Endothelial cell of umbilical vein (primary cell): ENCODE measurements around the gene RBM17. TPM values are rescaled to one million over a fixed set of nuclear protein-coding genes. Genes with fewer than 3 reads are reported as not detected.

Source experiments
- BruUV-seq: library from RNA; stranded (reverse); fragments of 400-500 nt; replicated peaks from 2 replicates; lab custom pipeline; 2021; lab: Mats Ljungman, UMichigan
- CTCF ChIA-PET: fragments of 300-600, 350-600 bp; sonication (Branson Sonifier 250); formaldehyde crosslinking; loops from one replicate; lab custom pipeline; 2021; ENCODE audit warnings: antibody characterized with exemption, inconsistent platforms; lab: Charles Lee
- POLR2A ChIA-PET: fragments of 300-600, 350-600 bp; sonication (Branson Sonifier 250); formaldehyde crosslinking; loops from one replicate; lab custom pipeline; 2021; ENCODE audit warnings: antibody characterized with exemption, inconsistent platforms; lab: Charles Lee
- DNase-seq: peaks from one replicate; pipeline ENCODE4 v3.0.0-alpha.2; 2011; ENCODE audit warnings: low read depth, low spot score
- FAIRE-seq: peaks from 2 replicates; lab custom pipeline; 2011; peaks lifted over from hg19 to GRCh38; lab: Jason Lieb, UNC
- H2AFZ ChIP-seq: 2 replicates; pipeline ENCODE4 v1.6.0; 2012; ENCODE audit warnings: low read depth, low read length, control low read depth, inconsistent platforms
- H3K27ac ChIP-seq: 2 replicates; pipeline ENCODE4 v1.5.1; 2011; ENCODE audit warnings: low read depth, mild to moderate bottlenecking, control low read depth, low read length, moderate library complexity; ENCODE audit not compliant: insufficient read depth
- H3K27me3 ChIP-seq, 2 experiments: 2 replicates each; pipeline versions ENCODE4 v1.6.0 to v1.6.1; 2011; ENCODE audit warnings: low read length in 2 of 2, mixed read lengths in 1 of 2; ENCODE audit not compliant: control insufficient read depth in 2 of 2, insufficient read depth in 2 of 2
- H3K36me3 ChIP-seq, 2 experiments: 2 replicates in 1 of 2; 3 replicates in 1 of 2; pipeline ENCODE4 v1.5.1; 2011; ENCODE audit warnings: low read length in 2 of 2, mild to moderate bottlenecking in 1 of 2, moderate library complexity in 1 of 2; ENCODE audit not compliant: control insufficient read depth in 2 of 2, insufficient read depth in 2 of 2; ENCODE audit errors: extremely low read depth in 1 of 2
- H3K4me1 ChIP-seq: 3 replicates; pipeline ENCODE4 v1.5.1; 2011; ENCODE audit warnings: mild to moderate bottlenecking, low read length; ENCODE audit not compliant: control insufficient read depth, insufficient read depth; ENCODE audit errors: extremely low read depth
- H3K4me2 ChIP-seq: 2 replicates; pipeline ENCODE4 v1.6.1; 2011; ENCODE audit warnings: low read length, control low read depth, mixed read lengths; ENCODE audit not compliant: insufficient read depth
- H3K4me3 ChIP-seq, 3 experiments: fragments of 200-600 bp in 1 of 3; sonication (generic), shearing (Covaris generic) in 1 of 3; replicated peaks in 1 of 3; 2 replicates each; pipeline ENCODE4 v1.5.1; 2011 to 2016; ENCODE audit warnings: control low read depth in 3 of 3, low read length in 3 of 3, mild to moderate bottlenecking in 2 of 3, inconsistent platforms in 1 of 3, low read depth in 1 of 3, moderate library complexity in 1 of 3; ENCODE audit not compliant: insufficient read depth in 1 of 3
- H3K79me2 ChIP-seq: 2 replicates; pipeline ENCODE4 v1.6.0; 2012; ENCODE audit warnings: low read length, inconsistent platforms; ENCODE audit not compliant: control insufficient read depth, insufficient read depth
- H3K9ac ChIP-seq: replicated peaks from 2 replicates; pipeline ENCODE3; 2011; ENCODE audit warnings: low read length, control low read depth; ENCODE audit not compliant: insufficient read depth; ENCODE audit errors: extremely low read depth
- H3K9me1 ChIP-seq: replicated peaks from 3 replicates; pipeline ENCODE4 v1.6.0; 2011; ENCODE audit warnings: mild to moderate bottlenecking, low read length; ENCODE audit not compliant: control insufficient read depth, insufficient read depth; ENCODE audit errors: extremely low read depth
- H3K9me3 ChIP-seq: replicated peaks from 2 replicates; pipeline ENCODE4 v1.5.1; 2012; ENCODE audit warnings: low read length, inconsistent platforms; ENCODE audit not compliant: control insufficient read depth, insufficient read depth
- H4K20me1 ChIP-seq: replicated peaks from 2 replicates; pipeline ENCODE3; 2011; ENCODE audit warnings: mild to moderate bottlenecking, low read length; ENCODE audit not compliant: control insufficient read depth, insufficient read depth; ENCODE audit errors: extremely low read depth
- EZH2 ChIP-seq: IDR thresholded peaks from 2 replicates; pipeline ENCODE4 v1.6.1; 2012; ENCODE audit warnings: borderline replicate concordance, low read depth, mild to moderate bottlenecking, moderate library complexity, low read length, inconsistent platforms; ENCODE audit not compliant: severe bottlenecking
- GATA2 ChIP-seq: IDR thresholded peaks from 2 replicates; pipeline ENCODE4 v1.7.0; 2011; ENCODE audit warnings: low read depth, mild to moderate bottlenecking, moderate library complexity, mixed read lengths, low read length; ENCODE audit not compliant: insufficient read length, insufficient read depth
- JUN ChIP-seq: IDR thresholded peaks from 2 replicates; pipeline ENCODE4 v1.6.1; 2011; ENCODE audit warnings: borderline replicate concordance, low read depth; ENCODE audit not compliant: insufficient read length, insufficient read depth
- POLR2A ChIP-seq: IDR thresholded peaks from 2 replicates; pipeline ENCODE4 v1.6.1; 2012; ENCODE audit warnings: low read depth, mild to moderate bottlenecking, control low read depth, low read length
- POLR2AphosphoS5 ChIP-seq: IDR thresholded peaks from 2 replicates; pipeline ENCODE4 v1.6.1; 2012; ENCODE audit warnings: low read depth, mild to moderate bottlenecking, control low read depth, low read length, moderate library complexity; ENCODE audit not compliant: insufficient read depth
- dilution Hi-C: fragments of 300-500 bp; cut with MboI; formaldehyde crosslinking; loops from one replicate; pipeline ENCODE4 v1.15.0; 2019; ENCODE audit warnings: low sequenced_read_pairs; ENCODE audit not compliant: extremely low pct_ligation_motif_present
- intact Hi-C: fragments of 100-400 bp; cut with micrococcal nuclease; formaldehyde crosslinking; loops from one replicate; pipeline ENCODE4 v1.10.0; 2022
- polyA plus RNA-seq, 4 experiments: library from polyadenylated mRNA; depleted of rRNA in 3 of 4; stranded (reverse) in 3 of 4; unstranded in 1 of 4; fragments of >200 nt; gene quantifications; 2 replicates each; pipeline versions ENCODE4 v1.2.1 to v1.2.3, GENCODE V29; 2011 to 2012; ENCODE audit warnings: missing spikeins in 1 of 4
- total RNA-seq: library from RNA; stranded (reverse); gene quantifications from 2 replicates; pipeline ENCODE4 v1.2.3, GENCODE V29; 2021
- TF ChIP-seq, protein P1 (sequence below), 2 donors: IDR thresholded peaks; 1 replicate in 1 of 2; 2 replicates in 1 of 2; pipeline ENCODE4 v1.5.1; 2011; ENCODE audit warnings: low read length in 2 of 2, mild to moderate bottlenecking in 2 of 2, moderate library complexity in 2 of 2, control low read depth in 1 of 2, inconsistent platforms in 1 of 2, low read depth in 1 of 2; ENCODE audit not compliant: insufficient read depth in 1 of 2; ENCODE audit errors: extremely low read depth in 1 of 2

RBM17 gene
- total and polyA plus RNA-seq, 2 donors (not counting 3 experiments of a cell fraction or from before 2014, with no cell fraction given): 23.1 to 148 TPM

DNA sequence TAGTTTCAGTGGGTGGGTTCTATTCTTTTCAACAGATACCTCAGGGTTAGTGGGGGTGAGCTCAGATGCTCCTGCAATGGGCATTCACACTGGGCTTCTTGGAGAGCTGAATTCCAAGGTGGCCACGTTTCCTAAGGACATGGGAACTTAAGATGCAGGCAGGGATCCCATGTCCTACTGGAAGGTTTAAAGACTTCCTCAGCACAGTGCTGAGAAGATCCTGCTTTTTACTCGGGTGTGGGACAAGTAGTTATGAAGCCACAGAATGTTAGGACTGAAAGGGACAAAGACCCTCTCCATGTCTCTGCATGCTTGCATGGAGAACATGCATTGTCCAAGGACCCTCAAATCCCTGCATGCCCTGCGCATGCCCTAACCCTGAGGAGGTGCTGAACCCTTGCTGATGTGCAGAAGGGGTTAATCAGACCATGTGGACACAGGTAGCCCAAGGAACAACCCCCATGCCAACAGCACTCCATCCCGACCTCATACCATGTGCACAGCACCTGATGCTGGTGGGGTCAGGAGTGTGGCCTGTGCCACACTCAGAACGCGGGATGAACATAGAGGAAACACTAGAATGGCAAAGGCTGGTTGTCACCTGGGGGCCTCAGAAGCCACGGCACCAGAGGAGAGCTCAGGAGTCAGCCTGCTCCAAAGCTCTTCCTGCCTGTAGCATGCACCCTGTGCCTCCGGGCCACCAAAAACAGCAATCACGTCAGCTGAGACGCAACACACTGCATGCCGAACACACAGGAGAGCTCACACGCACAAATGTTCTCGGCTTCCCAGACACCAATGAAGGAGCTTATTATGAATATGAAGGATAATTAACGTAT is 41.8 kb upstream of the RBM17 start:
- Histone ChIP-seq H3K27ac (no peak overlapping the region), H2AFZ (no peak overlapping the region), H3K9ac (no peak overlapping the region), H3K4me2 (no peak overlapping the region), H3K4me3 (no peak overlapping the region), H3K79me2 (no peaks in the 10 kb centered on the region), H3K9me1 (no peaks in the 10 kb centered on the region), H3K36me3 (no peaks in the 10 kb centered on the region), H3K4me1 (no peaks in the 10 kb centered on the region), H4K20me1 (no peaks in the 10 kb centered on the region), H3K9me3 (no peaks in the 10 kb centered on the region), H3K27me3 (peaks cover 4 to 5% of the 10 kb centered on the region in 2 experiments)
- TF ChIP-seq EZH2 (no peak), POLR2A (no peak), POLR2AphosphoS5 (no peak), JUN (no peak), GATA2 (no peak)
- TF ChIP-seq, protein P1, sequence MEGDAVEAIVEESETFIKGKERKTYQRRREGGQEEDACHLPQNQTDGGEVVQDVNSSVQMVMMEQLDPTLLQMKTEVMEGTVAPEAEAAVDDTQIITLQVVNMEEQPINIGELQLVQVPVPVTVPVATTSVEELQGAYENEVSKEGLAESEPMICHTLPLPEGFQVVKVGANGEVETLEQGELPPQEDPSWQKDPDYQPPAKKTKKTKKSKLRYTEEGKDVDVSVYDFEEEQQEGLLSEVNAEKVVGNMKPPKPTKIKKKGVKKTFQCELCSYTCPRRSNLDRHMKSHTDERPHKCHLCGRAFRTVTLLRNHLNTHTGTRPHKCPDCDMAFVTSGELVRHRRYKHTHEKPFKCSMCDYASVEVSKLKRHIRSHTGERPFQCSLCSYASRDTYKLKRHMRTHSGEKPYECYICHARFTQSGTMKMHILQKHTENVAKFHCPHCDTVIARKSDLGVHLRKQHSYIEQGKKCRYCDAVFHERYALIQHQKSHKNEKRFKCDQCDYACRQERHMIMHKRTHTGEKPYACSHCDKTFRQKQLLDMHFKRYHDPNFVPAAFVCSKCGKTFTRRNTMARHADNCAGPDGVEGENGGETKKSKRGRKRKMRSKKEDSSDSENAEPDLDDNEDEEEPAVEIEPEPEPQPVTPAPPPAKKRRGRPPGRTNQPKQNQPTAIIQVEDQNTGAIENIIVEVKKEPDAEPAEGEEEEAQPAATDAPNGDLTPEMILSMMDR (IDR thresholded peaks at IDR 0.05; ENCODE audit: extremely low read depth in 1 of 2, insufficient read depth in 1 of 2, low read depth in 1 of 2, low read length in 2 of 2): no peak
- intact Hi-C loops: no loop called here
- ChIA-PET CTCF (interaction anchor here (2.0 kb wide), 1 partner anchor 39 kb away, joined by 5 read pairs; no protein-coding TSS in a partner anchor), POLR2A (no interaction called here)
- FAIRE-seq (no peak), DNase-seq (no peak)
- dilution Hi-C loops: no loop called here
- no TSS peak for BruUV-seq
